GM19238 (cell line): ENCODE results near the gene TNF.
A peak's percentile ranks its signal among the peaks of the same experiment; 100 is the strongest.

ENCODE experiments used
- DNase-seq: peaks from one replicate; pipeline ENCODE4 v3.0.0; 2011; ENCODE audit warnings: low spot score; ENCODE audit not compliant: insufficient read length

TNF gene

DNA sequence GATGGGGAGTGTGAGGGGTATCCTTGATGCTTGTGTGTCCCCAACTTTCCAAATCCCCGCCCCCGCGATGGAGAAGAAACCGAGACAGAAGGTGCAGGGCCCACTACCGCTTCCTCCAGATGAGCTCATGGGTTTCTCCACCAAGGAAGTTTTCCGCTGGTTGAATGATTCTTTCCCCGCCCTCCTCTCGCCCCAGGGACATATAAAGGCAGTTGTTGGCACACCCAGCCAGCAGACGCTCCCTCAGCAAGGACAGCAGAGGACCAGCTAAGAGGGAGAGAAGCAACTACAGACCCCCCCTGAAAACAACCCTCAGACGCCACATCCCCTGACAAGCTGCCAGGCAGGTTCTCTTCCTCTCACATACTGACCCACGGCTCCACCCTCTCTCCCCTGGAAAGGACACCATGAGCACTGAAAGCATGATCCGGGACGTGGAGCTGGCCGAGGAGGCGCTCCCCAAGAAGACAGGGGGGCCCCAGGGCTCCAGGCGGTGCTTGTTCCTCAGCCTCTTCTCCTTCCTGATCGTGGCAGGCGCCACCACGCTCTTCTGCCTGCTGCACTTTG lies at the start of gene TNF:
Gene TNF, plus strand, starts transcription at position 231 of the 567 bp plus-strand sequence. Its CDS starts 177 bp downstream, at position 408.
- DNase-seq, result peak; percentile 65

DNA sequence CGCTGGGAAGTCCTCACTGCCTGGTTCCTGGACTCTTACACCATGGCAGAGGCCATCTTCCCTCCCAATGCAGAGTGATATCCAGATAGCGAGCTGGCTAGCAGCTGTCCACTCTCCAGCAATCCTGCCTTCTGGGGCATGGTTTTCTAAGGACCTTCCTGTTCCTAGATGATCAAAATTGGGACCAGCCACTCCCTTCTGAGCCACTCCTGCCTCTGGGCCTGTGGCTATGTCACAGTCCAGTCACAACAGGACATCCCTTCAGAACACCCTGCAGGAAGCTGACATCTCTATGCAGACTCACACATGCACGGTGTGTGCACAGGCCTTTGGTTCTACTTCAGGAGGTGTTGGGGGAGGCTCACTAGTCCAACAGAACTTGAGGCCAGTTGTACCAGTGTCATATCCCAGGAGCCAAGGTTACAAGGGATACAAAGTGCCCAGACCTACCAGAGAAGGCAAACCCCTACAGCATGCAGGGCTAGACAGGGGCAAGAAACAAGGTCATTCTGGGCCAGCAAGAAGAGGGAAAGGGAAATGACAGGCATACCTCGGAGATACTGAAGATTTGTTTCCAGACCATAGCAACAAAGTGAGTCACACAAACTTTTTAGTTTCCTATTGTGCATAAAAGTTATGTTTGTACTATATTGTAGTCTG lies 49.3 kb upstream of the TNF start:
- DNase-seq, result no peak

- DNase-seq, result no peak
These were observed 47.0 kb upstream of the TNF start for GRCh38 chr6:31528307-31528777.

DNA sequence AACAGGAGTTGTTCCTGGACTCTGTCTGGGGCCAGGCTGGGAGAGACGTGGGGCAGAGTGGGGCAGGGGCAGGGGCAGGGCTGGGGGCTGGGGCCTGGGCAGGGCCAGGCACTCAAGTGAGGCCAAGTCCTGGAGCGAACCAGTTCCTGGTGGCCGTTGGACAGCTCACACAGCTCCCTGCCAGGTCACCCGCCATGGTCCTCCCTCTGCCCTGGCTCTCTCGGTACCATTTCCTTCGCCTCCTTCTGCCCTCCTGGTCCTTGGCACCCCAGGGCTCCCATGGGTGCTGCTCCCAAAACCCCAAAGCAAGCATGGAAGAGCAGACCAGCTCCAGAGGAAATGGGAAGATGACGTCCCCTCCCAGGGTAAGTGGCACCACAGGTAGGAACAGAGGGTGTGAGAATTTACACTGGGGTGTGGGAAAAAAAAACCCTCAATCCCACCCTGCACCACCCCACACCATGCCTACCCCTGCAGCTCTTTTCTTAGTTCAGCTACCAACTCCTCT lies 46.5 kb upstream of the TNF start, which contains the start of gene MCCD1:
Gene MCCD1, plus strand, starts transcription at position 142 of the 508 bp plus-strand sequence. Its CDS starts 53 bp downstream, at position 195.
- DNase-seq, result no peak

GRCh38 chr6:31529329-31530150 lies 45.8 kb upstream of the TNF start:
- DNase-seq, result no peak

DNA sequence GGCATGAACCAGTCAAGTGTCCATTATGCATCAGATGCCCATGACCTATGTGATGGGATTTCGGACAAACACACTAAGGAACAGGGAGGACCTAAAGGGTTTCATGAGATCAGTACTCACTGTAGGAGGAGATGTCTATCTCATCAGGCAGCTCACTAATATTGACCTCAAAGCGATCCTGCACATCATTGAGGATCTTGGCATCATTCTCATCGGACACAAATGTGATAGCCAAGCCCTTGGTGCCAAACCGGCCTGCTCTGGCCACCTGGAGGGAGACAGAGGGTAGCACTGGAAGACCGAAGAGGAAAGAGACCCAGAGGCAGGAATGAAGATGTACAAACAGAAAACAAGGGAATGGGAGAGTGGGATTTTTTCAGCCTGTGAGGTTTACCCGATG lies 44.7 kb upstream of the TNF start:
- no peak for DNase-seq

DNA sequence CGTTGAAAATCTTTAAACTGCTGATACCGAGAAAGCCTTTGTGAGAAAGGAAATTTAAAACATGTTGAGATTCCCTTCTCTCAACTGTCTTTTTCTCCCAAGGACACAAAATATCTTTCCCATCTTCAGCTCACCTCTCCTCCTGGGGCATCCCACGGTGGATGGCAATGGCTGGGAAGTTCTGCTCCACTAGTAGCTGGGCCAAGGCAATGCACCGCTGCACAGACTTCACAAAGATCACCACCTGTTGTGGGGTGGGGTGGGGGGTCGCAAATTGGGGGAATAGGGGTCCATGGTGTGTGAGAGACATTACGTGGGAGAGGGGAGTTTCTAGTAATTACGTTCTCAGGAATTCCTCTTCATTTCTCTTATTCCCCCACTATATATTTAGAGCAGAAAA lies 44.2 kb upstream of the TNF start:
- DNase-seq, result no peak

DNA sequence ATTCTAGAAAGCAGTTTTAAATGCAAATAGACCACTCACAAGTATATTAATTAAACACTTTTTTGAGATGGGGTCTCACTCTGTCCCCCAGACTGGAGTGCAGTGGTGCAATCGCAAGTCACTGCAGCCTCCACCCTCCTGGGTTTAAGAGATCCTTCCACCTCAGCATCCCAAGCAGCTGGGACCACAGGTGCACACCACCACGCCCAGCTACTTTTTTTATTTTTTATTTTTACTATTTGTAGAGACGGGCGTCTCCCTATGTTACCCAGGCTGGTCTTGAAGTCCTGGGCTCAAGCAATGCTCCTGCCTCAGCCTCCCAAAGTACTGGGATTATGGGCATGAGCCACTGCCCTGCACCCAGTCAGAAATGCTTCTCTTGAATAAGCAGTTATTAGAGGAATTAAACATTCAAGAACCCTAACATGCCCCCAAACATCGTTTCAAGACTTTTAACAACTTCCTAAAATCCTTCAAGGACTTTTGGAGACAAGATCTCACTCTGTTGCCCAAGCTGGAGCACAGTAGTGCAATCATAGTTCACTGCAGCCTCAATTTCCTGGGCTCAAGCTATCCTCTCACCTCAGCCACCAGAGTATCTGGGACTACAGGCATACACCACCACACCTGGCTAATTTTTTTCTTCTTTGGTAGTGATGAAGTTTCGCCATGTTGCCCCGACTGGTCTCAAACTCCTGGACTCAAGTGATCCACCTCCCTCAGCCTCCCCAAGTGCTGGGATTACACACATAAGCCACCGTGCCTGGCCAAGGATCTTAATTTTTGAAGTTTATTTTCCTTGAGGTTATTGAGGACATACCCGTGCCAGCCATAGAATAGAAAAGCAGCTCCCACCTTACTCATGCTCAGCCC lies 43.4 kb upstream of the TNF start:
- DNase-seq, result no peak

- no peak for DNase-seq
These were observed 42.5 kb upstream of the TNF start for GRCh38 chr6:31532644-31533454.

DNA sequence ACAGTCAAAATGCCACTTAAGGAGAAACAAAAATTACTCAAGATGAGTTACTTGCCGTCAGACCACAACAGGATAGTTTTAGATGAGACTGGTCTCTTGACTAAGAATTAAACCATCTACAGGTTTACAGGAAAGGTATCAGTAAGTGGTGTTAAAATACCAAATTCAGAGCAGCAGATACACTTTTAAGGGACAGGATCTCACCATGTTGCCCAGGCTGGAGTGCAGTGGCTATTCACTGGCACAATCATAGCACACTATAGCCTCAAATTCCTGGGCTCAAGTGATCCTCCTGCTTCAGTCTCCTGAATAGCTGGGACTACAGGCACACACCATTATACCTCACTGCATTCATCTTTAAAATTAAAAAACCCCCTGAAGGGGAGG lies 41.9 kb upstream of the TNF start:
- no peak for DNase-seq

- no peak for DNase-seq
These were observed 41.4 kb upstream of the TNF start for GRCh38 chr6:31534011-31534410.

- no peak for DNase-seq
These were observed 40.8 kb upstream of the TNF start for GRCh38 chr6:31534521-31535040.

GRCh38 chr6:31535538-31536324 lies 39.6 kb upstream of the TNF start:
- DNase-seq, result no peak

- DNase-seq, result no peak
These were observed 36.5 kb upstream of the TNF start for GRCh38 chr6:31538805-31539400.

- DNase-seq, result no peak
These were observed 34.7 kb upstream of the TNF start for GRCh38 chr6:31540640-31541039.

GRCh38 chr6:31541059-31541657 lies 34.2 kb upstream of the TNF start:
- no peak for DNase-seq

GRCh38 chr6:31541658-31542521 lies 33.5 kb upstream of the TNF start, which contains the start of gene DDX39B:
Gene DDX39B (minus strand): TSS chr6:31542003. CDS start chr6:31540532, 1,471 bp downstream.
- DNase-seq, result peak; percentile 89
